GM12878 (cell line): ENCODE measurements around the gene ABI2.

Experiments used
- ASH2L ChIP-seq: fragments of 300-600, 200-600 bp; sonication (generic); IDR thresholded peaks from 2 replicates; pipeline ENCODE4 v1.6.1; 2017; ENCODE audit warnings: low read depth, mild to moderate bottlenecking, borderline replicate concordance
- BRCA1 ChIP-seq: IDR thresholded peaks from 2 replicates; pipeline ENCODE4 v1.6.1; 2011; ENCODE audit warnings: low read depth, low read length, improper control_type of control experiment
- FOXK2 ChIP-seq: fragments of 450-650 bp; IDR thresholded peaks from 2 replicates; pipeline ENCODE4 v1.6.1; 2017; ENCODE audit warnings: mild to moderate bottlenecking, moderate library complexity
- HCFC1 ChIP-seq: fragments of 150-350 bp; IDR thresholded peaks from 2 replicates; pipeline ENCODE4 v1.6.1; 2014; ENCODE audit warnings: low read length
- SIN3A ChIP-seq: IDR thresholded peaks from 2 replicates; pipeline ENCODE4 v1.6.1; 2012; ENCODE audit warnings: low read depth, low read length, improper control_type of control experiment
- SMC3 ChIP-seq: IDR thresholded peaks from 2 replicates; pipeline ENCODE4 v1.6.1; 2011; ENCODE audit warnings: low read length, improper control_type of control experiment, borderline replicate concordance
- TARDBP ChIP-seq: IDR thresholded peaks from 2 replicates; pipeline ENCODE4 v1.6.1; 2016; ENCODE audit warnings: borderline replicate concordance
- TF ChIP-seq, protein P1 (sequence below): fragments of 450-650 bp; IDR thresholded peaks from 2 replicates; pipeline ENCODE4 v1.6.1; 2014; ENCODE audit warnings: mild to moderate bottlenecking

DNA sequence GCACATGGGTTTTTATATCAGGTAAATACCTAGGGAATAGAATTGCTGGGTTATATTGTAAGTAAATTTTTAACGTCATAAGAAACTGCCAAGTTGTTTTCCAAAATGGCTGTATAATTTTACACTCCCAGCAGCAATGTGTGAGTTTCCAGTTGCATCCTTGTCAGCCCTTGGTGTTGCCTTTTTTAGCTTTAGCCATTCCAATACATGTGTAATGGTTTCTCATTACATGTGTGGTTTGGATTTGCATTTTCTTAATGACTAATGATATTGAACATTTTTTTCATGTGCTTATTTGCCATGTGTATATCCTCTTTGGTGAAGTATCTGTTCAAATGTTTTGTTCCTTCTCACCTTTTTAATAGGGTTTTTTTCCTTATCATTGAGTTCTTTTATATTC lies 70.8 kb downstream of the ABI2 start:
- TF ChIP-seq TARDBP (no peak), ASH2L (no peak), SMC3 (no peak), HCFC1 (no peak), SIN3A (no peak), FOXK2 (no peak), BRCA1 (no peak)
- TF ChIP-seq, protein P1, sequence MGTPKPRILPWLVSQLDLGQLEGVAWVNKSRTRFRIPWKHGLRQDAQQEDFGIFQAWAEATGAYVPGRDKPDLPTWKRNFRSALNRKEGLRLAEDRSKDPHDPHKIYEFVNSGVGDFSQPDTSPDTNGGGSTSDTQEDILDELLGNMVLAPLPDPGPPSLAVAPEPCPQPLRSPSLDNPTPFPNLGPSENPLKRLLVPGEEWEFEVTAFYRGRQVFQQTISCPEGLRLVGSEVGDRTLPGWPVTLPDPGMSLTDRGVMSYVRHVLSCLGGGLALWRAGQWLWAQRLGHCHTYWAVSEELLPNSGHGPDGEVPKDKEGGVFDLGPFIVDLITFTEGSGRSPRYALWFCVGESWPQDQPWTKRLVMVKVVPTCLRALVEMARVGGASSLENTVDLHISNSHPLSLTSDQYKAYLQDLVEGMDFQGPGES: no peak
